GM04503 (cell line): Measurements from ENCODE around the gene HINT1.

ENCODE experiments used
- DNase-seq: peaks from one replicate; pipeline ENCODE4 v3.0.0-alpha.2; 2012; ENCODE audit warnings: low read depth

The HINT1 gene

DNA sequence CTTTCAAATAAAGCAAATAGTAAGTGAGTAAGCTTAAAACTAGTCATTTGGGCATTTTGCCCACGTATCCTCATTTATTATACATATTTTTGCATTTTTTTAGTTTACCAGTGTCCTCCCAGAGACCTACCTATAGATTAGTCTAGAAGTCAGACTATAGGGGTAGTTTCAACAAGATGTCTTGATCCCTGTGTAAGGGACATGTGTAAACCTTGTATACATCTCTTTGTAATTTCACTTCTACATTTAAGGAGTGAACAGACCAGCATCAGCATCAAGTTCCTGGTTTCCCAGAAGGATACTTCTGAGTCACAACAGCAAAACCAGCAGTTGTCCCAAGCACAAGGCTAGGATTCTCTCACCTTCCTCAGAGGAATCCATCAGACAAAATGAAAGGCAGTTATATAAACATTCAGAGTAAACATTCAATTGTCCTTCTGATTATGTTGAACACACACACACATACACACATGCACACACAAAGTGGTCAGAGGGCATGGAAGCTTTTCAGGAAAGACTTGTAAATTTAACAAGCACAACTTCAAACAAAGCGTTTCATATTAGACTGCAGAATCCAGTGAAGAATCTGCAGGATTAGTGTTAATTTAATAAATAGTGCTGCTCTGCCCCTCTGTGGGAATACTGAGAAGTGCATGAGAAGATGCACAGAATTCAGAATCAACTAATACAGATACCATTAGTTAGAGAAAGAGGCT, 55.4 kb downstream of the HINT1 start:
- DNase-seq: no peak
